A549 treated with DMSO at 1 μM for 4 hours (cell line): Measurements from ENCODE around the gene MEN1. TPM values are rescaled to one million over a fixed set of nuclear protein-coding genes. Genes with fewer than 3 reads are reported as not detected.

Experiments used
- total RNA-seq: library from RNA; stranded (reverse); fragments of 200-300 nt; extraction: Qiagen RNA extraction; gene quantifications from 5 replicates; pipeline ENCODE4 v1.2.3, GENCODE V29; 2022; ENCODE audit warnings: low read depth

MEN1 gene
- 25.9 to 45.2 TPM (median 41.1 TPM) in 5 replicates for total RNA-seq

GRCh38 chr11:64810271-64810890, at the start of gene MEN1:
Gene MEN1, minus strand, starts transcription at chr11:64810551. Its CDS starts 442 bp downstream, at chr11:64810109.

GRCh38 chr11:64844330-64845128, 34.2 kb upstream of the MEN1 start, which contains the start of gene CDC42BPG:
Gene CDC42BPG, minus strand, starts transcription at chr11:64844653. Its CDS starts 84 bp downstream, at chr11:64844569.

GRCh38 chr11:64803158-64803845, 7.0 kb downstream of the MEN1 start, which contains the start of gene MAP4K2:
Gene MAP4K2, minus strand, starts transcription at chr11:64803214. Its CDS starts 65 bp downstream, at chr11:64803149.

GRCh38 chr11:64778473-64779298, 31.7 kb downstream of the MEN1 start, which contains the start of gene SF1:
Gene SF1, minus strand, starts transcription at chr11:64778542. Its CDS starts 150 bp downstream, at chr11:64778392.

GRCh38 chr11:64759722-64760719, 50.3 kb downstream of the MEN1 start, which contains the start of gene PYGM:
Gene PYGM, minus strand, starts transcription at chr11:64759974. Its CDS starts 76 bp downstream, at chr11:64759898.

Other genes with a start within 250 kb of the MEN1 start
- not detected in 5 replicates for gene SLC22A12, start 219.3 kb downstream of the MEN1 start, total RNA-seq
- gene NRXN2, start 87.4 kb downstream of the MEN1 start, total RNA-seq, result 0.13 to 1.1 TPM (median 0.34 TPM) in 5 replicates
- gene RASGRP2, start 66.4 kb downstream of the MEN1 start, total RNA-seq, result 0.70 to 1.5 TPM (median 1.1 TPM) in 5 replicates
- 0.12 to 0.40 TPM (median 0.30 TPM) in 5 replicates for gene PYGM, start 50.6 kb downstream of the MEN1 start, total RNA-seq
- 172 to 224 TPM (median 188 TPM) in 5 replicates for gene SF1, start 32.0 kb downstream of the MEN1 start, total RNA-seq
- 6.4 to 10.8 TPM (median 10.2 TPM) in 5 replicates for gene MAP4K2, start 7.3 kb downstream of the MEN1 start, total RNA-seq
- gene CDC42BPG, start 34.1 kb upstream of the MEN1 start, total RNA-seq, result 1.2 to 1.5 TPM (median 1.5 TPM) in 5 replicates
- 129 to 169 TPM (median 139 TPM) in 5 replicates for gene EHD1, start 68.1 kb upstream of the MEN1 start, total RNA-seq
- gene ATG2A, start 106.7 kb upstream of the MEN1 start, total RNA-seq, result 16.9 to 25.7 TPM (median 23.3 TPM) in 5 replicates
- gene PPP2R5B, start 114.1 kb upstream of the MEN1 start, total RNA-seq, result 3.7 to 7.1 TPM (median 5.4 TPM) in 5 replicates
- gene GPHA2, start 125.3 kb upstream of the MEN1 start, total RNA-seq, result not detected in 5 replicates
- gene MAJIN, start 161.6 kb upstream of the MEN1 start, total RNA-seq, result not detected in 5 replicates
- gene BATF2, start 186.4 kb upstream of the MEN1 start, total RNA-seq, result 0.87 to 1.4 TPM (median 1.1 TPM) in 5 replicates
- gene ARL2, start 203.6 kb upstream of the MEN1 start, total RNA-seq, result 165 to 187 TPM (median 173 TPM) in 5 replicates
- 22.2 to 25.0 TPM (median 23.3 TPM) in 5 replicates for gene SNX15, start 216.9 kb upstream of the MEN1 start, total RNA-seq
- gene SAC3D1, start 230.7 kb upstream of the MEN1 start, total RNA-seq, result 41.8 to 56.5 TPM (median 48.8 TPM) in 5 replicates
- gene NAALADL1, start 248.0 kb upstream of the MEN1 start, total RNA-seq, result not detected in 5 replicates